Neural crest cell (in vitro differentiated cells): Measurements from ENCODE around the gene ITGB2. TPM values are rescaled to one million over a fixed set of nuclear protein-coding genes. Genes with fewer than 3 reads are reported as not detected.
A peak's percentile ranks its signal among the peaks of the same experiment; 100 is the strongest.

ENCODE experiments used
- DNase-seq: peaks from one replicate; pipeline ENCODE4 v3.0.0; 2021; ENCODE audit warnings: low read depth, mixed read lengths, low spot score
- H3K27ac Mint-ChIP-seq: one replicate; pipeline ENCODE4 v1.8.0; 2021; ENCODE audit warnings: mild to moderate bottlenecking, mixed read lengths; ENCODE audit not compliant: unreplicated experiment
- H3K27me3 Mint-ChIP-seq: 2 replicates; pipeline ENCODE4 v1.8.0; 2021; ENCODE audit warnings: low read depth, mild to moderate bottlenecking, mixed read lengths
- H3K36me3 Mint-ChIP-seq: 2 replicates; pipeline ENCODE4 v1.8.0; 2021; ENCODE audit warnings: low read depth, mild to moderate bottlenecking, mixed read lengths
- H3K4me1 Mint-ChIP-seq: 2 replicates; pipeline ENCODE4 v1.8.0; 2021; ENCODE audit warnings: mixed read lengths
- H3K4me3 Mint-ChIP-seq: one replicate; pipeline ENCODE4 v1.8.0; 2021; ENCODE audit warnings: mild to moderate bottlenecking, mixed read lengths
- H3K9me3 Mint-ChIP-seq: 2 replicates; pipeline ENCODE4 v1.8.0; 2021; ENCODE audit warnings: mixed read lengths
- total RNA-seq: library from RNA; stranded (reverse); gene quantifications from 2 replicates; pipeline ENCODE4 v1.2.1, GENCODE V29; 2021
- TF ChIP-seq, protein P1 (sequence below): fragments of 200-600 bp; sonication (generic); conservative IDR thresholded peaks from 2 replicates; pipeline ENCODE4 v1.5.0; 2021; ENCODE audit warnings: antibody characterized with exemption, mild to moderate bottlenecking

Gene ITGB2
- total RNA-seq, 1 donor from 2014 or later = 0.89 TPM

DNA sequence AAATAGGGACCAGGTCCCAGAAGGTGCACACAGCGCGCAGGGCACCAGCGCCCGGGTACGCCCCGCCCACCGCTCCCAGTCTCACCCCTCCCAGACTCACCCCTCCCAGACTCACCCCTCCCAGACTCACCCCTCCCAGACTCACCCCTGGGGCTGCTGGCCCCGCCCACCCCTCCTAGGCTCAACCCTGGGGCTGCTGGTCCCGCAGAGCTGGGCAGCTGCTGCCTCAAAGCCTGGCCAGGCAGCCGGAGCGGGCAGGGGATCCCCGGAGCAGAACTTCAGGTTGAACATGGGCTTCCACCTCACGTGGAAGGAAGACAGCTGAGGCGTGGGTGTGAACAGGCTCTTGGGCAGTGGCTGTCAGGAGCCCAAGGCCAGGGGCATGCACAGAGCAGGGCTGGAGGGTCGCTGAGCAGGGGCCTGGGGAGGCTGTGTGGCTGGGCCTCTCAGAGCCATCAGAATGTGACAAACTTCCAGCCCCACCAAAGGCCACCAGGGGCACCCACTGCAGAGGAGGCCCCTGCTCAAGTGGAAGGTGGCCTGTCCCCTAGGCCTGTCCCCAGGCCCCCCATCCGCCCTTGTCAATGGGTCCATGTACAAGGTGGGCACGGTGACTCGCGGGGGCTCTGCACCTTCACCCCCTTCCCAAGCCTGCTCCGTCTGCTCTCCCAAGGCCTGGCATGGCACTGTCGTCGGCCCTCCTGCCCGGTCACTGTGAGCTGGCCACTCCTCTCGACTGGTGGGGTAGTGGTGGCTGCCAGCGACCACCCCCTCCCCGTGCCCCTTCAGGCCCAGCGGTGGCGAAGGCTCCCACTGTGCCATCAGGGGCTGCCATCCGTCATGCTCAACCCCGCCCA is 82.4 kb downstream of the ITGB2 start:
- Mint-ChIP-seq H3K9me3 (no peaks in the 10 kb centered on the region), H3K36me3 (no peaks in the 10 kb centered on the region), H3K27ac (no peak overlapping the region), H3K4me1 (no peaks in the 10 kb centered on the region), H3K27me3 (no peaks in the 10 kb centered on the region), H3K4me3 (no peak overlapping the region)
- DNase-seq = no peak
- TF ChIP-seq, protein P1, sequence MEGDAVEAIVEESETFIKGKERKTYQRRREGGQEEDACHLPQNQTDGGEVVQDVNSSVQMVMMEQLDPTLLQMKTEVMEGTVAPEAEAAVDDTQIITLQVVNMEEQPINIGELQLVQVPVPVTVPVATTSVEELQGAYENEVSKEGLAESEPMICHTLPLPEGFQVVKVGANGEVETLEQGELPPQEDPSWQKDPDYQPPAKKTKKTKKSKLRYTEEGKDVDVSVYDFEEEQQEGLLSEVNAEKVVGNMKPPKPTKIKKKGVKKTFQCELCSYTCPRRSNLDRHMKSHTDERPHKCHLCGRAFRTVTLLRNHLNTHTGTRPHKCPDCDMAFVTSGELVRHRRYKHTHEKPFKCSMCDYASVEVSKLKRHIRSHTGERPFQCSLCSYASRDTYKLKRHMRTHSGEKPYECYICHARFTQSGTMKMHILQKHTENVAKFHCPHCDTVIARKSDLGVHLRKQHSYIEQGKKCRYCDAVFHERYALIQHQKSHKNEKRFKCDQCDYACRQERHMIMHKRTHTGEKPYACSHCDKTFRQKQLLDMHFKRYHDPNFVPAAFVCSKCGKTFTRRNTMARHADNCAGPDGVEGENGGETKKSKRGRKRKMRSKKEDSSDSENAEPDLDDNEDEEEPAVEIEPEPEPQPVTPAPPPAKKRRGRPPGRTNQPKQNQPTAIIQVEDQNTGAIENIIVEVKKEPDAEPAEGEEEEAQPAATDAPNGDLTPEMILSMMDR = no peak

- no peak for DNase-seq
- no peaks in the 10 kb centered on the region for H3K36me3 Mint-ChIP-seq
- no peak overlapping the region for H3K4me3 Mint-ChIP-seq
Observed at GRCh38 chr21:44837537-44837936, 83.2 kb downstream of the ITGB2 start.

DNA sequence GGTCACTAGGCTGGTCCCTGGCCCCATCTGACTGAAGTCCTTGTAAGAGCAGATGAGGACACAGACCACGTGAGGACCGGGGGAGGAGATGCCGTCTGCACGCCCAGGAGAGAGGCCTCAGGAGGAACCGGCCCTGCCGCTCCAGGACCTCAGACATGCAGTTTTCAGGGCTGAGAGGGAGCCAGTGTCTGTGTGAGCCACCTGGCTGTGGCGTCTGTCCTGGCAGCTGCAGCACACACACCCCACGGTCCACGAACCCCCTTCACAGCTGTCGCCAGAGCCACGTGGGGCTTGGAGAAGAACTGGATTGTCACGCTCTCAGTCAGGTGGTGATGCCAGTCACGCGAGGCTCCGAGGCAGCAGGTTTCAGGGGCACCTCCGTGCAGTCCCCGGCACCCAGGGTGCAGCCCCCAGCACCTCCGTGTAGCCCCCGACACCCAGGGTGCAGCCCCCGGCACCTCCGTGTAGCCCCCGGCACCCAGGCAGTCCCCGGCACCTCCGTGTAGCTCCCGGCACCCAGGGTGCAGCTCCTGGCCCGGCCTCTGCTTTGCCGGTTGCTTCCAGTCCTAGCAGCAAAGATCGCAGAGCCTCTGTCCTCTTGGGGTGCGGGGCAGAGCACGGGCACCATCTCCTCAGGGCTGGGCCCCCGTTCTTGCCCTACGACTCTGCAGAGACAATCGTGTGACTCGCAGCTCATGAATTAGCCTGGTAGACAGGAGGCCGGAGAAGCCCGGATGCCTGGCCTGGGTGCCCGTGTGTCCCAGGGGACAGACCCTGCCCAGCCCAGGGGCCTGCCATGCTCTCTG is 83.8 kb downstream of the ITGB2 start:
- Mint-ChIP-seq H3K27ac (no peak overlapping the region), H3K36me3 (no peaks in the 10 kb centered on the region), H3K4me3 (peak overlapping the region; percentile 38), H3K9me3 (no peaks in the 10 kb centered on the region), H3K4me1 (no peaks in the 10 kb centered on the region), H3K27me3 (no peaks in the 10 kb centered on the region)
- no peak for DNase-seq
- TF ChIP-seq, protein P1 = no peak

More at GRCh38 chr21:44837537-44837936, 83.2 kb downstream of the ITGB2 start:
- no peak overlapping the region for H3K27ac Mint-ChIP-seq
- no peaks in the 10 kb centered on the region for H3K4me1 Mint-ChIP-seq
- TF ChIP-seq, protein P1 = no peak
- H3K27me3 Mint-ChIP-seq = no peaks in the 10 kb centered on the region
- H3K9me3 Mint-ChIP-seq = no peaks in the 10 kb centered on the region

GRCh38 chr21:44836349-44836665 is 84.4 kb downstream of the ITGB2 start:
- TF ChIP-seq, protein P1 = no peak
- H3K36me3 Mint-ChIP-seq = no peaks in the 10 kb centered on the region
- H3K4me3 Mint-ChIP-seq = peak overlapping the region; percentile 38
- H3K9me3 Mint-ChIP-seq = no peaks in the 10 kb centered on the region
- H3K27me3 Mint-ChIP-seq = no peaks in the 10 kb centered on the region
- H3K27ac Mint-ChIP-seq = no peak overlapping the region
- no peaks in the 10 kb centered on the region for H3K4me1 Mint-ChIP-seq
- DNase-seq = no peak

Other genes with a start within 250 kb of the ITGB2 start
- not detected in 2 replicates for gene KRTAP12-1, start 238.7 kb downstream of the ITGB2 start, total RNA-seq
- not detected in 2 replicates for gene KRTAP10-12, start 223.7 kb downstream of the ITGB2 start, total RNA-seq
- gene TSPEAR, start 209.3 kb downstream of the ITGB2 start, total RNA-seq = not detected in 2 replicates
- gene UBE2G2, start 119.1 kb downstream of the ITGB2 start, total RNA-seq = 108 and 111 TPM in 2 replicates
- 92.1 and 97.7 TPM in 2 replicates for gene SUMO3, start 102.8 kb downstream of the ITGB2 start, total RNA-seq
- 164 and 169 TPM in 2 replicates for gene PTTG1IP, start 47.2 kb downstream of the ITGB2 start, total RNA-seq
- gene SLX9, start 19.1 kb upstream of the ITGB2 start, total RNA-seq = 40.5 and 42.3 TPM in 2 replicates
- 14.4 and 21.0 TPM in 2 replicates for gene ADARB1, start 153.7 kb upstream of the ITGB2 start, total RNA-seq